ENCODE data around the gene FRMD3.

DNA sequence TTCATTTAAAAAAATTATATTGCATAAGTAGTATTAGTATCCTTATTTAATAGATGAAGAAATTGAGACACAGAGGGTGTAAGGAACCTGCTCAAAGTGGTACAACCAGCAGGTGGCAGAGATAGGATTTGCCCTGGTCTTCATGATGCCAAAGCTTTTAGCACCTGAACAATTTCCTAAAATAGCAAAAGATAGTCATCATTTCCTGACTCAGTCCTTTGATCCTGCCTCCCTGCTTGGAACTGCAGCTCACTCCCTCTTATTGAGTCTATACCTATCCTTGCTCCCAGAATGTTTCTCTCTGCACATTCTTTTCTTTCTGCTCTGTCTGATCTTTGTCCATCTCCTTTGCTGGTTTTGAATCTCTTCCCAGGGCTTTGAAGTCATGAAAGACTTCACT is 155.8 kb downstream of the FRMD3 start:
- no peak for TF ChIP-seq CTCF (IDR thresholded peaks at IDR 0.05)
- TF ChIP-seq, protein P1, sequence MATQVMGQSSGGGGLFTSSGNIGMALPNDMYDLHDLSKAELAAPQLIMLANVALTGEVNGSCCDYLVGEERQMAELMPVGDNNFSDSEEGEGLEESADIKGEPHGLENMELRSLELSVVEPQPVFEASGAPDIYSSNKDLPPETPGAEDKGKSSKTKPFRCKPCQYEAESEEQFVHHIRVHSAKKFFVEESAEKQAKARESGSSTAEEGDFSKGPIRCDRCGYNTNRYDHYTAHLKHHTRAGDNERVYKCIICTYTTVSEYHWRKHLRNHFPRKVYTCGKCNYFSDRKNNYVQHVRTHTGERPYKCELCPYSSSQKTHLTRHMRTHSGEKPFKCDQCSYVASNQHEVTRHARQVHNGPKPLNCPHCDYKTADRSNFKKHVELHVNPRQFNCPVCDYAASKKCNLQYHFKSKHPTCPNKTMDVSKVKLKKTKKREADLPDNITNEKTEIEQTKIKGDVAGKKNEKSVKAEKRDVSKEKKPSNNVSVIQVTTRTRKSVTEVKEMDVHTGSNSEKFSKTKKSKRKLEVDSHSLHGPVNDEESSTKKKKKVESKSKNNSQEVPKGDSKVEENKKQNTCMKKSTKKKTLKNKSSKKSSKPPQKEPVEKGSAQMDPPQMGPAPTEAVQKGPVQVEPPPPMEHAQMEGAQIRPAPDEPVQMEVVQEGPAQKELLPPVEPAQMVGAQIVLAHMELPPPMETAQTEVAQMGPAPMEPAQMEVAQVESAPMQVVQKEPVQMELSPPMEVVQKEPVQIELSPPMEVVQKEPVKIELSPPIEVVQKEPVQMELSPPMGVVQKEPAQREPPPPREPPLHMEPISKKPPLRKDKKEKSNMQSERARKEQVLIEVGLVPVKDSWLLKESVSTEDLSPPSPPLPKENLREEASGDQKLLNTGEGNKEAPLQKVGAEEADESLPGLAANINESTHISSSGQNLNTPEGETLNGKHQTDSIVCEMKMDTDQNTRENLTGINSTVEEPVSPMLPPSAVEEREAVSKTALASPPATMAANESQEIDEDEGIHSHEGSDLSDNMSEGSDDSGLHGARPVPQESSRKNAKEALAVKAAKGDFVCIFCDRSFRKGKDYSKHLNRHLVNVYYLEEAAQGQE (IDR thresholded peaks at IDR 0.05; ENCODE audit: insufficient read depth in 1 of 2, low read depth in 2 of 2, low read length in 1 of 2): no peak
- no peak for TF ChIP-seq POLR2AphosphoS5 (IDR thresholded peaks at IDR 0.05; ENCODE audit: low read depth, low read length)
- TF ChIP-seq TCF7L2 (IDR thresholded peaks at IDR 0.05; ENCODE audit: low read depth, low read length): no peak
- TF ChIP-seq SIN3A (IDR thresholded peaks at IDR 0.05; ENCODE audit: borderline replicate concordance, insufficient read depth, low read depth, low read length): no peak

Measured in Panc1 (cell line).